Measurements from ENCODE around the gene MAFG. TPM values are rescaled to one million over a fixed set of nuclear protein-coding genes. Genes with fewer than 3 reads are reported as not detected.

MAFG gene
- total and polyA plus RNA-seq, 2 of the 13 experiments (the other 11 are each of a cell fraction or from before 2014, with no cell fraction given): 14.5 to 20.0 TPM

- no peak for DNase-seq (ENCODE audit: low spot score)
- Histone ChIP-seq H3K27ac (ENCODE audit: extremely low read length, insufficient read depth, low read length) (no peak overlapping the region), H3K79me2 (ENCODE audit: insufficient read depth, low read length) (peaks cover 50% of the 10 kb centered on the region), H3K4me3 (replicated peaks in 1 of 3; ENCODE audit: insufficient read depth in 1 of 3, low read depth in 2 of 3, low read length in 3 of 3) (no peak overlapping the region), H3K36me3 (replicated peaks in 1 of 2; ENCODE audit: control insufficient read depth in 1 of 2, insufficient read depth in 2 of 2, low read length in 2 of 2) (peaks cover 43 to 62% of the 10 kb centered on the region in 2 experiments), H3K4me1 (ENCODE audit: insufficient read depth, low read length) (peaks cover 50% of the 10 kb centered on the region), H3K27me3 (ENCODE audit: control insufficient read depth in 1 of 2, insufficient read depth in 2 of 2, low read length in 2 of 2) (no peaks in the 10 kb centered on the region; a peak in 1 of 5 replicates), H3K4me2 (ENCODE audit: low read depth, low read length) (no peak overlapping the region), H3K9me3 (ENCODE audit: low read length) (no peaks in the 10 kb centered on the region), H3K9ac (ENCODE audit: insufficient read depth, low read depth, low read length) (no peak overlapping the region), H4K20me1 (ENCODE audit: insufficient read depth, low read length) (peaks cover 6% of the 10 kb centered on the region; the same call in 1 of the 2 replicates), H2AFZ (ENCODE audit: low read length) (no peak overlapping the region)
- no TSS peak for BruUV-seq (replicated peaks)
- POLR2A ChIA-PET: interaction anchor here (1.3 to 1.4 kb wide), 4 partner anchors 10 to 29 kb away, joined by 3 to 4 read pairs (median 4); partner anchors contain the start of gene NPB
- intact Hi-C loops (cut with micrococcal nuclease; ENCODE audit: unreplicated experiment) (loop anchor here (5.0 kb wide), 1 partner anchor 40 kb away; the partner anchor contains the start of gene ARHGDIA), in situ Hi-C loops (cut with HindIII; ENCODE audit: extremely low pct_ligation_motif_present, low pct_unique_long_range_greater_than_20kb) (no loop called here)
- FAIRE-seq: no peak
- no peak for ATAC-seq
- CTCF ChIA-PET (ENCODE audit: low intra/inter-chr PET ratio, low total read pairs): no interaction called here
- WGBS (ENCODE audit: low lambda C conversion rate): 95% methylated on average over 32 of the region's 32 CpGs
- no peak for TF ChIP-seq MTA1 (CRISPR knock-in tag; IDR thresholded peaks at IDR 0.05; ENCODE audit: borderline replicate concordance)
- TF ChIP-seq, protein P1, sequence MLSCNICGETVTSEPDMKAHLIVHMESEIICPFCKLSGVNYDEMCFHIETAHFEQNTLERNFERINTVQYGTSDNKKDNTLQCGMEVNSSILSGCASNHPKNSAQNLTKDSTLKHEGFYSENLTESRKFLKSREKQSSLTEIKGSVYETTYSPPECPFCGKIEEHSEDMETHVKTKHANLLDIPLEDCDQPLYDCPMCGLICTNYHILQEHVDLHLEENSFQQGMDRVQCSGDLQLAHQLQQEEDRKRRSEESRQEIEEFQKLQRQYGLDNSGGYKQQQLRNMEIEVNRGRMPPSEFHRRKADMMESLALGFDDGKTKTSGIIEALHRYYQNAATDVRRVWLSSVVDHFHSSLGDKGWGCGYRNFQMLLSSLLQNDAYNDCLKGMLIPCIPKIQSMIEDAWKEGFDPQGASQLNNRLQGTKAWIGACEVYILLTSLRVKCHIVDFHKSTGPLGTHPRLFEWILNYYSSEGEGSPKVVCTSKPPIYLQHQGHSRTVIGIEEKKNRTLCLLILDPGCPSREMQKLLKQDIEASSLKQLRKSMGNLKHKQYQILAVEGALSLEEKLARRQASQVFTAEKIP (CRISPR knock-in tag; IDR thresholded peaks at IDR 0.05; ENCODE audit: borderline replicate concordance): no peak
- no peak for TF ChIP-seq ATF7-NPFF (CRISPR knock-in tag; IDR thresholded peaks at IDR 0.05; ENCODE audit: low read depth)
- TF ChIP-seq HNRNPLL (IDR thresholded peaks at IDR 0.05; ENCODE audit: low read depth, low read length, poor library complexity, severe bottlenecking): peak; percentile 16
- no peak for TF ChIP-seq GMEB1 (CRISPR knock-in tag; IDR thresholded peaks at IDR 0.05; ENCODE audit: borderline replicate concordance)
- no peak for TF ChIP-seq MXD3 (CRISPR knock-in tag; IDR thresholded peaks at IDR 0.05)
- no peak for TF ChIP-seq NCOA1 (CRISPR knock-in tag; IDR thresholded peaks at IDR 0.05)
- TF ChIP-seq ZBTB7A (CRISPR knock-in tag; IDR thresholded peaks at IDR 0.05): no peak
- no peak for TF ChIP-seq ZFP90 (CRISPR knock-in tag; IDR thresholded peaks at IDR 0.05; ENCODE audit: borderline replicate concordance)
- TF ChIP-seq FOSL2 (CRISPR knock-in tag; IDR thresholded peaks at IDR 0.05): peak; percentile 40; the same call in 1 of the 2 replicates
- 0 out of 2 replicates have a peak, but pooled peaks have one; percentile 3 for TF ChIP-seq ZNF501 (CRISPR knock-in tag; IDR thresholded peaks at IDR 0.05)
- no peak for TF ChIP-seq PAXIP1 (CRISPR knock-in tag; conservative IDR thresholded peaks at IDR 0.05)
- no peak for TF ChIP-seq SIN3A (IDR thresholded peaks at IDR 0.05; ENCODE audit: borderline replicate concordance, low read depth, low read length)
- TF ChIP-seq TCF7 (IDR thresholded peaks at IDR 0.05; ENCODE audit: low read depth): no peak
These were observed 14.9 kb downstream of the MAFG start for GRCh38 chr17:81912441-81913309.

Measured in HepG2 (cell line).